GM10248 (cell line): ENCODE data around the gene UBN1.

Source experiments
- CTCF ChIA-PET: fragments of 300-600 bp; sonication (Branson Sonifier 250); formaldehyde crosslinking; extraction: SDS; loops from one replicate; lab custom pipeline; 2021; ENCODE audit warnings: antibody characterized with exemption; lab: Yijun Ruan, JAX
- POLR2A ChIA-PET: fragments of 350-650 bp; sonication (Branson Sonifier 250); formaldehyde crosslinking; extraction: SDS; loops from one replicate; lab custom pipeline; 2020; ENCODE audit warnings: antibody characterized with exemption; lab: Yijun Ruan, JAX
- DNase-seq: peaks from one replicate; pipeline ENCODE4 v3.0.0; 2012; ENCODE audit errors: extremely low spot score
- TF ChIP-seq, protein P1 (sequence below): IDR thresholded peaks from 2 replicates; pipeline ENCODE4 v1.5.1; 2012; ENCODE audit warnings: mild to moderate bottlenecking, low read depth; ENCODE audit errors: extremely low read depth, missing control alignments, control extremely low read depth

UBN1 gene

DNA sequence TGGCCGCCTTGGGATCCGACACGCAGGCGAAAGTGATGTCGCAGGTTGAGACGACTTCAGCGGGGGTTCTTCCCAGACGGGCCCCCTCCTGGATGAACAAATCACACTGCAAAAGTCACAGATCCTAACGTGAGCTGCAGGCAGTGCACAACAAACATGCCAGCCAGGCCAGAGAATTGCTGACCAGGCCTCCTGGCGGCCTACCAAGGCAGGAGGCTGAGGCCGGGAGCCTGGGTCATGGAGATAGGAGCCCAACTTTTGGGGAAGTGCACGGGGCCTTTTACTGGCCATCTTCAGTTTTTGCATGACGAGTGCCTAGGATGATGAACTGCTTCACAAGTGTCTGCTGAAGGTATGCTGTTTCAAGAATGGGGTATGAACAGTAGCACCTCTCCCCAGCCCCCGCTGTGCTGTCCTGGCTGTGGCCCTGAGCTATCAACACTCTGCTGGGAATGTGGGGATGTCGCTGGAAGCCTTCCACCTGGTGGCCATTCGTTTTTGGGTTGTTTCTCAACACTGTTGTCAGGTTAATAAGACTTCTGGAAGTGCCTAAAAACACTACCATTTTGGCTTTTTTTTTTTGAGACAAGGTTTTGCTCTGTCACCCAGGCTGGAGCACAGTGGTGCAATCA, 32.6 kb upstream of the UBN1 start:
- TF ChIP-seq, protein P1, sequence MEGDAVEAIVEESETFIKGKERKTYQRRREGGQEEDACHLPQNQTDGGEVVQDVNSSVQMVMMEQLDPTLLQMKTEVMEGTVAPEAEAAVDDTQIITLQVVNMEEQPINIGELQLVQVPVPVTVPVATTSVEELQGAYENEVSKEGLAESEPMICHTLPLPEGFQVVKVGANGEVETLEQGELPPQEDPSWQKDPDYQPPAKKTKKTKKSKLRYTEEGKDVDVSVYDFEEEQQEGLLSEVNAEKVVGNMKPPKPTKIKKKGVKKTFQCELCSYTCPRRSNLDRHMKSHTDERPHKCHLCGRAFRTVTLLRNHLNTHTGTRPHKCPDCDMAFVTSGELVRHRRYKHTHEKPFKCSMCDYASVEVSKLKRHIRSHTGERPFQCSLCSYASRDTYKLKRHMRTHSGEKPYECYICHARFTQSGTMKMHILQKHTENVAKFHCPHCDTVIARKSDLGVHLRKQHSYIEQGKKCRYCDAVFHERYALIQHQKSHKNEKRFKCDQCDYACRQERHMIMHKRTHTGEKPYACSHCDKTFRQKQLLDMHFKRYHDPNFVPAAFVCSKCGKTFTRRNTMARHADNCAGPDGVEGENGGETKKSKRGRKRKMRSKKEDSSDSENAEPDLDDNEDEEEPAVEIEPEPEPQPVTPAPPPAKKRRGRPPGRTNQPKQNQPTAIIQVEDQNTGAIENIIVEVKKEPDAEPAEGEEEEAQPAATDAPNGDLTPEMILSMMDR = no peak
- ChIA-PET CTCF (interaction anchor here (0.9 to 1.5 kb wide), 2 partner anchors 11 to 12 kb away, joined by 3 to 5 read pairs; partner anchors contain the start of gene ROGDI), POLR2A (no interaction called here)
- no peak for DNase-seq

DNA sequence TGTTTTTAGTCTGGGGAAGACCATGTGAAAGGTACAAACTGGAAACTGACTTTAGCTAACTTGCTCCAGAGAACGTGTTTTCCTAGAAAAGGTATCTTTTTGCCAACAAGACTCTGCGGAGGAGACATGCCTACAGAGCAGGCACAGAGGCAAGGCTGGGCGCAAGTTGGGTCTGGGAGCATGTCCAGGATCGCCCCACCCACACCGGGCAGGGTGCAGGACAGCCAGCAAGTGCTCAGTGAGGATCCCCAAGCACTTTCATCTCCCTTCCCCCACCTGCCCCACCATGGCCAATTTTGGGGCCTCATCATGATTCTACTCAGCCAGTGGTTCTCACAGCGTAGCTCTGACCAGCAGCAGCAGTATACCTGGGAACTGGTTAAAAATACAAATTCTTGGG, 26.6 kb upstream of the UBN1 start:
- DNase-seq = no peak
- ChIA-PET POLR2A (no interaction called here), CTCF (interaction anchor here (1.7 kb wide), 2 partner anchors 10 to 13 kb away, joined by 3 to 4 read pairs; no protein-coding TSS in a partner anchor)
- TF ChIP-seq, protein P1 = no peak

DNA sequence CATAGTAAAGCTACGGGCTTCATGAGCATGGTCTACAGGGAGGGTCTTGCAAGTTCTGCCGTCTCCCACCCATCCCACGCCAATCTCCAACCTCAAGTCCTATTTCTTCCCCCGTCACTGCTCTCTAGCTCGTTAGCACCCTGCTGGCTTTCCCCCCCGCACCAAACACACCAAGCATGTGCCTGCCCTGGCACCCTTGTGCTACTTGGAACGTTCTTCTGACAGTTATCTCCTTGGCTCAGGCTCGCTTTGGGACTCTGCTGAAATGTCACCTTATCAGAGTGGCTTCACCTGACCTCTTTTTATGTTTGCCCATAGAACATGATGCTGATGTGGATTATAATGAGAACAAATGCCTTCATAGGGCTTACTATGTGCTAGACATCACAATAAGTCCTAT, 22.1 kb upstream of the UBN1 start:
- no peak for DNase-seq
- TF ChIP-seq, protein P1 = no peak
- ChIA-PET POLR2A (no interaction called here), CTCF (interaction anchor here (1.3 to 2.3 kb wide), 4 partner anchors 8 to 18 kb away, joined by 3 to 8 read pairs (median 4); no protein-coding TSS in a partner anchor)

DNA sequence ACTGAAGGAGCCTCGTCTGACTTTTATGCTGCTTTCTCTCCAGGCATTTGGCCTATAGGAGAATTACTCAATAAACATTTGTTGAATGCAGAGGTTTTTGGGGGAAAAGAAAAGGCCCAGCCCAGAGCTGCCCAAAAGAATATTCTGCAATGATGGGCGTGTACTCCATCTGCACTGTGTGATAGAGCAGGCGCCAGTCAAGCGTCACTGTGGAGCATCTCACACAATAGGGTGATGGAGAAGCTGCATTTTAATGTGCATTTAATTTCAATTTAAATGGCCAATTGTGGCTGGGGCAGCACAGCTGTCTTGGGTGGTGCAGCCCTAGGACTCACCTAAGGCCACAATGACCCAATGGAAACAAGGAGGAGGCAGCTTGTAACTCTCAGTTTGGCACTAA, 20.8 kb upstream of the UBN1 start:
- CTCF ChIA-PET = interaction anchor here (1.8 to 2.3 kb wide), 2 partner anchors 13 to 16 kb away, joined by 5 to 8 read pairs; no protein-coding TSS in a partner anchor
- POLR2A ChIA-PET = no interaction called here
- DNase-seq = no peak
- TF ChIP-seq, protein P1 = no peak

DNA sequence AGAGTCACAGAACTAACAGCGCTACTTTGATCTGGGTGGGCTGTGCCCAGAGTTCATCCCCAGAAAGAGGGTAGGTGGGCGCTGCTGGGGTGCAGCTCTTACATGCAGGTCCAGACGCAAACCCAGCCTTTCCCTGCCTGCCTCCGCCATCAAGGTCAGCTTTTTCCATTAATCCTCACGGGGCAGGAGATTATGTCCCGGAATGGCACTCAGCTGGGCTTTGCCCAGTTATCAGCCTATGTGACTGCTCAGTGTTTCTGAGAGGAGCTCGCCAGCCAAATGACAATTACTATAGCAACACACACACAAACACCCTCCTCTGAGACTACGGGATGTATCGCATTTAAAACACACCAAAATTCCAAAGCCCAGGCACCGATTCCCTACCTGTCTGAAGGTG, 20.3 kb upstream of the UBN1 start:
- CTCF ChIA-PET = interaction anchor here (2.3 kb wide), 1 partner anchor 16 kb away, joined by 8 read pairs; no protein-coding TSS in a partner anchor
- TF ChIP-seq, protein P1 = no peak
- POLR2A ChIA-PET = no interaction called here
- no peak for DNase-seq

DNA sequence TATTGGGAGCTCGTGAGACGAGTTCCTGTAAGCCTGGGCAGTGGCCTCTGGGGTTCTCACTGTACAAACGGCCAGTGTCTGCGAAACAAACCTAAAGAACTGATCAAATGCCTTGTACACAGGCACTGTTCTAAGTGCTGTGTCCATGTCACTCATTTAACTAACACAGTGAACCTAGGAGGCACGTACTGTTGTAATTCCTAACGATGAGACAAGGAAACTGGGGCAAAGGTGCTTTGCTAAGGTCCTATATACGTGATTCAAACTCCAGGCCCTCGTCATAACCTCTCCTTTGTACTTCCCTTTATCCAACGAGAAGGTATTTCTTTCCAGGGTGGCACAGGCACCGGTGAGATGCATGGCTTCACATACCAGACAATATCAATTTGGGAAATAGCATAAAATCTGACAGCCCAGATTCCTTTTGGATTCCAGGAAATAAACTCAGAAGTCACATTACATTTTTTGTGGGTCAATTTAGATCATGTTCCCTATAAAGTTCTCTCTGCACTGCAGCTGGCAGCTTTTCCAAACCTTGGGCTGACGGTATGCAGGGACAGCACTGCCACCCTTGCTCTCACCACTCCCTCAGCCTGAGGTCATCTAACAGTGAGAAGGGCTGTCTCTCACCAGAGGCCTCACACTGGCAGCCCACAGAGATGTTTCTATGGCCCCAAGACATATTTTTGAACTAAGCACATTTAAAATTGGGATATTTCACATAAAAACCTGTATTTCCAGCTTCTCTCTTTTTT, 18.5 kb upstream of the UBN1 start:
- CTCF ChIA-PET = no interaction called here
- TF ChIP-seq, protein P1 = no peak
- POLR2A ChIA-PET = no interaction called here
- no peak for DNase-seq
